ENCODE results near the gene PNPO. TPM values are rescaled to one million over a fixed set of nuclear protein-coding genes. Genes with fewer than 3 reads are reported as not detected.

Gene PNPO
- total RNA-seq, 3 donors from 2014 or later, result 22.8 to 32.0 (median 24.8) TPM

GRCh38 chr17:47989159-47989558 is 47.8 kb downstream of the PNPO start:
- Histone ChIP-seq H3K4me3 (no peak overlapping the region), H3K36me3 (ENCODE audit: low read depth) (no peaks in the 10 kb centered on the region), H3K4me1 (ENCODE audit: low read depth) (no peaks in the 10 kb centered on the region), H3K9me3 (no peaks in the 10 kb centered on the region)
- ATAC-seq (no peak), DNase-seq (no peak)
- intact Hi-C loops (cut with DNase I, micrococcal nuclease), result no loop called here
- no peak for TF ChIP-seq CTCF (IDR thresholded peaks at IDR 0.05)

DNA sequence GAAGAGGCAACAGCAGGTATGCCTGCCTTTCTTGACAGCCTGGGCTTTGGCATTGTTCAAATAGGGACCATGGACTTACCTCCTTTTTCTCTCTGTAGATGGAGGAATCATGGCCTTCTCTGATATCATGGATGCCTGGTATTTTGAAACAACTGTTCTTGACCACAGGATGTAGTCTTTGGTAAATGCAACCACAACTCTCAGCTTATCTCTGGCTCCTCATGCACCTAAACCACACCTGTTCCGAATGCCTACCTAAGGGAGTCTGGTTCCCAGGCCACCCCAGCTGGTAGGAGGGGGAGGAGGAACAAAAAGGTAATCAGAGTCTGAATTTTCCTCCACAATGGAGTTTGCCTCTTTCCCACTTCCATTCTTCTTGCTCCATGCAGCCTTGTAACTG is 48.3 kb downstream of the PNPO start:
- no peaks in the 10 kb centered on the region for H3K4me1 ChIP-seq (ENCODE audit: low read depth)
- ATAC-seq (no peak), DNase-seq (no peak)
- H3K36me3 ChIP-seq (ENCODE audit: low read depth), result no peaks in the 10 kb centered on the region
- no peak for TF ChIP-seq CTCF (IDR thresholded peaks at IDR 0.05)
- intact Hi-C loops (cut with DNase I, micrococcal nuclease), result no loop called here
- no peak overlapping the region for H3K4me3 ChIP-seq
- H3K9me3 ChIP-seq, result no peaks in the 10 kb centered on the region

GRCh38 chr17:47990962-47991731 is 49.8 kb downstream of the PNPO start:
- ATAC-seq (no peak), DNase-seq (no peak)
- no peaks in the 10 kb centered on the region for H3K9me3 ChIP-seq
- intact Hi-C loops (cut with DNase I, micrococcal nuclease), result no loop called here
- H3K4me3 ChIP-seq, result no peak overlapping the region
- TF ChIP-seq CTCF (IDR thresholded peaks at IDR 0.05), result no peak
- H3K36me3 ChIP-seq (ENCODE audit: low read depth), result no peaks in the 10 kb centered on the region
- no peaks in the 10 kb centered on the region for H3K4me1 ChIP-seq (ENCODE audit: low read depth)

GRCh38 chr17:47992216-47992615 is 50.8 kb downstream of the PNPO start:
- H3K36me3 ChIP-seq (ENCODE audit: low read depth), result no peaks in the 10 kb centered on the region
- ATAC-seq (no peak), DNase-seq (no peak)
- no peak overlapping the region for H3K4me3 ChIP-seq
- H3K4me1 ChIP-seq (ENCODE audit: low read depth), result no peaks in the 10 kb centered on the region
- intact Hi-C loops (cut with DNase I, micrococcal nuclease), result no loop called here
- TF ChIP-seq CTCF (IDR thresholded peaks at IDR 0.05), result no peak
- H3K9me3 ChIP-seq, result no peaks in the 10 kb centered on the region

DNA sequence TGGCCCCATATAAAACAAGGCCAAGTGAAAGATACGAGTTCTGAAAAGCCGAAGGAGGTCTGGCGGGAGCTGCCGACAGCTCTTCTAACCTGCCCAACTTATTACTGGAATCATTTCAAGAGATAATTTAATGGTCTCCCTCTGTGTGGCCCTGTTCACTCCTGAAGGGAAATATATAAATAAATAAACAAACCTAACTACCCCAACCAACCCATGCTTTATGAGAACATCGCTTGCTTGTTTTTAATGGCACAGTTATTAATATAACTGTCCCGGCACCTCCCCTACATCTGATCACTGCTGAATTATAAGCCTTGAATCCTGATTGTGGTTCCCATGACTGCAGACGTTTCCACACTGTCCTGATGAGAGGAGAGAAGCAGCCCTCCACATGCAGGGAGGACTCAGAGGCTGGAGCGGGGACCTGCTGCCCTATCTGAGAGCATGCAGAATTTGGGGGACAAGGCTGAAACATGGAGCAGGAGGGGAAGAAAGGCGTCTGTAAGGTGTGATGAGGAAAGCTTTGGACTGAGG is 51.7 kb downstream of the PNPO start:
- ATAC-seq (no peak), DNase-seq (no peak)
- TF ChIP-seq CTCF (IDR thresholded peaks at IDR 0.05), result no peak
- intact Hi-C loops (cut with DNase I, micrococcal nuclease), result no loop called here
- Histone ChIP-seq H3K4me1 (ENCODE audit: low read depth) (no peaks in the 10 kb centered on the region), H3K36me3 (ENCODE audit: low read depth) (no peaks in the 10 kb centered on the region), H3K9me3 (no peaks in the 10 kb centered on the region), H3K4me3 (no peak overlapping the region)
